Measurements from ENCODE around the gene TAF4. TPM values are rescaled to one million over a fixed set of nuclear protein-coding genes. Genes with fewer than 3 reads are reported as not detected.

TAF4 gene
- total RNA-seq, 3 donors from 2014 or later: 11.1 to 13.0 (median 12.7) TPM

- no peaks in the 10 kb centered on the region for H3K36me3 ChIP-seq
- no peak for DNase-seq (ENCODE audit: low spot score in 2 of 2)
- no peak for TF ChIP-seq POLR2AphosphoS5 (IDR thresholded peaks at IDR 0.05)
- TF ChIP-seq POLR2A (IDR thresholded peaks at IDR 0.05): no peak
- TF ChIP-seq CTCF (IDR thresholded peaks at IDR 0.05): no peak
- H3K4me3 ChIP-seq: no peak overlapping the region
- no peaks in the 10 kb centered on the region for H3K27me3 ChIP-seq
- H3K4me1 ChIP-seq: no peaks in the 10 kb centered on the region
- no peak overlapping the region for H3K27ac ChIP-seq
- intact Hi-C loops (cut with DNase I; ENCODE audit: low total_unique reads): no loop called here
- H3K9me3 ChIP-seq: no peaks in the 10 kb centered on the region
Observed at GRCh38 chr20:62048346-62048761, 17.3 kb downstream of the TAF4 start.

- no peak for DNase-seq (ENCODE audit: low spot score in 2 of 2)
- intact Hi-C loops (cut with DNase I; ENCODE audit: low total_unique reads): no loop called here
- no peak for TF ChIP-seq CTCF (IDR thresholded peaks at IDR 0.05)
- TF ChIP-seq POLR2A (IDR thresholded peaks at IDR 0.05): no peak
- no peak for TF ChIP-seq POLR2AphosphoS5 (IDR thresholded peaks at IDR 0.05)
Observed at GRCh38 chr20:62047666-62048345, 17.9 kb downstream of the TAF4 start.

GRCh38 chr20:62046431-62046830 lies 19.2 kb downstream of the TAF4 start:
- no peaks in the 10 kb centered on the region for H3K9me3 ChIP-seq
- no peak for TF ChIP-seq POLR2A (IDR thresholded peaks at IDR 0.05)
- TF ChIP-seq CTCF (IDR thresholded peaks at IDR 0.05): no peak
- no peak for TF ChIP-seq POLR2AphosphoS5 (IDR thresholded peaks at IDR 0.05)
- no peak overlapping the region for H3K4me3 ChIP-seq
- no peaks in the 10 kb centered on the region for H3K36me3 ChIP-seq
- H3K27ac ChIP-seq: no peak overlapping the region
- no peaks in the 10 kb centered on the region for H3K27me3 ChIP-seq
- intact Hi-C loops (cut with DNase I; ENCODE audit: low total_unique reads): no loop called here
- H3K4me1 ChIP-seq: no peaks in the 10 kb centered on the region
- no peak for DNase-seq (ENCODE audit: low spot score in 2 of 2)

More at GRCh38 chr20:62047666-62048345, 17.9 kb downstream of the TAF4 start:
- Histone ChIP-seq H3K9me3 (no peaks in the 10 kb centered on the region), H3K27me3 (no peaks in the 10 kb centered on the region), H3K4me1 (no peaks in the 10 kb centered on the region), H3K36me3 (no peaks in the 10 kb centered on the region), H3K4me3 (no peak overlapping the region), H3K27ac (no peak overlapping the region)

GRCh38 chr20:62045529-62046285 lies 20.0 kb downstream of the TAF4 start:
- DNase-seq (ENCODE audit: low spot score in 2 of 2): no peak
- Histone ChIP-seq H3K27ac (no peak overlapping the region), H3K4me3 (no peak overlapping the region), H3K4me1 (no peaks in the 10 kb centered on the region), H3K9me3 (no peaks in the 10 kb centered on the region), H3K27me3 (no peaks in the 10 kb centered on the region), H3K36me3 (no peaks in the 10 kb centered on the region)
- no peak for TF ChIP-seq POLR2AphosphoS5 (IDR thresholded peaks at IDR 0.05)
- TF ChIP-seq CTCF (IDR thresholded peaks at IDR 0.05): no peak
- no peak for TF ChIP-seq POLR2A (IDR thresholded peaks at IDR 0.05)
- intact Hi-C loops (cut with DNase I; ENCODE audit: low total_unique reads): no loop called here

GRCh38 chr20:62045118-62045517 lies 20.6 kb downstream of the TAF4 start:
- no peaks in the 10 kb centered on the region for H3K27me3 ChIP-seq
- H3K36me3 ChIP-seq: no peaks in the 10 kb centered on the region
- no peaks in the 10 kb centered on the region for H3K4me1 ChIP-seq
- no peaks in the 10 kb centered on the region for H3K9me3 ChIP-seq
- H3K4me3 ChIP-seq: no peak overlapping the region
- DNase-seq (ENCODE audit: low spot score in 2 of 2): no peak
- intact Hi-C loops (cut with DNase I; ENCODE audit: low total_unique reads): no loop called here
- no peak overlapping the region for H3K27ac ChIP-seq
- TF ChIP-seq POLR2AphosphoS5 (IDR thresholded peaks at IDR 0.05) (no peak), CTCF (IDR thresholded peaks at IDR 0.05) (no peak), POLR2A (IDR thresholded peaks at IDR 0.05) (no peak)
